GM19099 (cell line): ENCODE results near the gene ATP6V0C.

Experiments used
- POLR2A ChIP-seq: IDR thresholded peaks from 3 replicates; pipeline ENCODE4 v1.6.1; 2011; ENCODE audit warnings: low read depth; ENCODE audit not compliant: insufficient read length; ENCODE audit errors: extremely low read depth

Gene ATP6V0C

DNA sequence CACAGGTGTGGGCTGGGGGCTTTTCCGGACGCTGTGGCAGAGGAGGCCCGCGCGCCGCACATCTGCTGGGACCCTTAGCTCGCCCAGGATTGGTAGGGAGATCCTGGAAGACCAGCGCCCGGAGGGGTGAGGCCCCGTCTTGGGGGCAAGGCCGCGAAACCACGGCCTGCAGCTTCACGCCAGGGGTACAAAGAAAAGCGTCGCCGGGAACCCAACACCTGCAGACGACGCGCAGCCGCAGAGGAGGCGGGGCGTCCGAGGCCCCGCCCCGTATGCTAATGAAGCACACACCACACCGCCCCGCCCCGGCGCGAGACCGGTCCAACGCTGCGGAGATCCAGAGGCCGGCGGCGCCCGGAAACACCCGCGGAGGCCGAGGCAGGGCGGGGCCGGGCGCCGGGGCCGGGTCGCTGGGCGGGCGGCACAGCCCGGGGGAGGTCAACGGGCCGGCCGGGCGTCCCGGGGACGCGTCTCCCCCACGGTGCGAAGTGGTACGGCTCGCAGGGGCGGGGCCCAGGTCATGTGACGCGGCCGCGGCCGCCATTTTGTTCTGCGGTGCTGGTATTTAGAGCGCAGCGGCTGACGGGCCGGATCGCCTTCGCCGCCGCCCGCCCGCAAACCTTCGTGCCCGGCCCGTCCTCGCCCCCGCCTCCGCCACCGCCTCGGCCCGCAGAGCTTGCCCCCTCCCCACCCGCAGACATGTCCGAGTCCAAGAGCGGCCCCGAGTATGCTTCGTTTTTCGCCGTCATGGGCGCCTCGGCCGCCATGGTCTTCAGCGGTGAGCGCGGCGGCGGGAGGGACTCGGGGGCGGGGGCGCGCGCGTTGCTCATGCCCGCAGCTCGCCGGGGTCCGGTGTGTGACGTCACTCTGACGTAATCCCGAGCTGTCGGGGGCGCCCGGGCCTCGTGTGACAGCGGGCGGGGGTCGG, at the start of gene ATP6V0C:
Gene ATP6V0C (plus strand): TSS at position 548 of the 928 bp plus-strand sequence. CDS start 152 bp downstream, at position 700.
- peak; percentile 94 for TF ChIP-seq POLR2A

- peak; percentile 5 for TF ChIP-seq POLR2A
Measured at GRCh38 chr16:2464333-2464732, 49.4 kb upstream of the ATP6V0C start.

GRCh38 chr16:2465653-2466415, 47.9 kb upstream of the ATP6V0C start:
- TF ChIP-seq POLR2A: no peak

GRCh38 chr16:2466667-2467527, 46.9 kb upstream of the ATP6V0C start:
- TF ChIP-seq POLR2A: no peak

DNA sequence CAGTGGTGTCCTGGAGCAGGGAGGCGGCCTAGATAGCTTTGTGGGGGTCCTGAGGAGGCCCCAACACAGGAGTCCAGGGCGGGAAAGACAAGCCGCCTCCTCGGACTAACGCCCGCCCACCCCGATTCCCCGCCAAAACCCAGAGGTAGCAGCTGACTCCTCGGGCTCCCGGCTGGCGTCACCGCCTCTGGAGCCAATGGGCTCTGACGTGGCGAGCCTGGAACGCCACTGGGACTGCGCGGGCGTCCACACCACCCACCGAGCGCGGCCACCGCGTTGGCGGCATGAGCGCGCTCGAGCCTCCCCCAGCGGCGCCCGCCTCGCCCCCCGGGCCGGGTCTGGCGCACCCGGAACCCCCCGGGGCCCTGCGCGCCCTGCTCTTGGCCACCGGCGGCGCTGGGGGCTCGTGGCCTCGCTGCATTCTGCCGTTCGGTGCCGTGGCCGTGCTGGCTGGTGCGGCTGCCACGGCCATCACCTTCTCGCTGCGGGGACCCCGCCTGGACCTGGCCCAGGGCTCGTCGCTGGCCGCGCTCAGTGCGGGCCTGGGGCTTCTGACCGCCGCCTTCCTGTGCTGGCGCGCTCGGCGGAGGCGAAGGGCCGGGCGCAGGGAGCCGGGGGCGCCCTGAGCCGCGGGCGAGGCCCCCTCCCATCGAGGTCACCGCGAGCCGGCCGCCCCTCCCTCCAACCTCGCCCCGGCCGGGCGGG, 46.1 kb upstream of the ATP6V0C start:
- TF ChIP-seq POLR2A: peak; percentile 62

- peak; percentile 49 for TF ChIP-seq POLR2A
Measured at GRCh38 chr16:2468233-2468724, 45.5 kb upstream of the ATP6V0C start.

- TF ChIP-seq POLR2A: peak; percentile 28
Measured at GRCh38 chr16:2468725-2469398, 44.9 kb upstream of the ATP6V0C start.

GRCh38 chr16:2469399-2470233, 44.1 kb upstream of the ATP6V0C start:
- no peak for TF ChIP-seq POLR2A

DNA sequence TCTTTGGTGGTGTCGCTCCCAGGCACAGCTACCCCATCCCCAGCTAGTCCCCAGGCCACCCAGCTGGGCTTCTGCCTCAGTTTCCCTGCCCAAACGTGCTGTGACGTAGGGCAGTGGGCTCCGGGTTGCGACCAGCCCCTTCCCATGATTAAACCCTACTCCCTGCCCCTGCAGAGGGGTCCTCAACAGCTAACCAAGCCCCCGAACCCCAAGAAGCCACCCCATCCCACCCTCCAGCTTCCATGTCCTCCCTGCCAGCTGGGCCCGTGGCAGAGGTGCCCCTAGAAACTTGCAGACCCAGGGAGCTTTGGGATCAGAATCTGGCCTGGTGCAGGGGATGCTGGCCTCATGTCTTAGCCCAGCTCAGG, 43.5 kb upstream of the ATP6V0C start:
- TF ChIP-seq POLR2A: no peak

DNA sequence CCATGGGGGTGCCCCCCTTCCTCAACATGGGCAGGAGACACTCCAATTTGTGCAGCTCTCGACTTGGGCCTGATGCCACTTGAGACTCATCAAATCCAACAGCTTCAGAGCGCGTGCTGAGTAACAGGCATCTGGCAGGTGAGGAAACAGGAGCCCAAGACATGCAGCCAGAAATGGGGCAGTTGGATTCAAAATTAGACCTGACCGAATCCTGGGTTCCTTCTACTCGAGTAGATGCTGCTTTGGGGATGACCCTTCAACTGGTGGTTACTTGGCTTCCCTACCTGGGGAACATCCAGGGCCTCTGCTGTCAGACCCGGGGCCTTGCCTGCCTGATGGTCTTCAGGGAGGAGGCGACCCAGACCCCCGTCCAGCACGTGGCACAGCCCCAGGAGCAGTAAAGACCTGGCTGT, 43.1 kb upstream of the ATP6V0C start:
- no peak for TF ChIP-seq POLR2A

GRCh38 chr16:2471016-2471652, 42.6 kb upstream of the ATP6V0C start, which contains the start of gene NTN3:
TSS of gene NTN3 (plus strand) at chr16:2471297. CDS start at chr16:2471702, 405 bp downstream.
- no peak for TF ChIP-seq POLR2A
